GM19043 (cell line): ENCODE data around the gene A2ML1.
"Not testable (repeated sequence)": the region's sequence is repeated elsewhere in the genome, so short reads cannot be mapped to it uniquely, and the experiment has no call there.

Source experiments
- ATAC-seq: cut with Tn5 transposase; IDR thresholded peaks from one replicate; pipeline ENCODE4 v1.9.1; 2021; ENCODE audit warnings: low read depth; ENCODE audit not compliant: unreplicated experiment

The A2ML1 gene

DNA sequence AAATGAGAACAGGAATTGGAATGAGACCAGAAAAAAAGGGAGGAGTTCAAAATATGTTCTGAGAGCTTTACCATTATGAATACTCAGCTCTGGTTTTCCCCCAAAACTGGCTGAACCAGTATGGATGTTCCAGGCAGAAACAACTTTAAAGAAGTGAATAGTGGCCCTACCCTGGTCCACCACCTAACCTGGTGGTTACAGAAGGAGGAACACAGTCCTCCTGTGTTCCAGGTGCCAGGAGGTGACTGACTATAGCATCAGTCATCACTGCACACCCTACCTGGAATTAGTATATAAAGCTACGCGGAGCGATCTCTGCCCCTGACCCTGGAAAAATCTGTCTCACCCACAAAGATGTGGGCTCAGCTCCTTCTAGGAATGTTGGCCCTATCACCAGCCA lies at the start of gene A2ML1:
Gene A2ML1, plus strand, starts transcription at position 324 of the 400 bp plus-strand sequence. Its CDS starts 31 bp downstream, at position 355.
- ATAC-seq = no peak

GRCh38 chr12:8773461-8773860 lies 49.0 kb upstream of the A2ML1 start:
- ATAC-seq = no peak

GRCh38 chr12:8779281-8779680 lies 43.1 kb upstream of the A2ML1 start:
- no peak for ATAC-seq

- ATAC-seq = no peak
These were observed 42.6 kb upstream of the A2ML1 start for GRCh38 chr12:8779862-8780261.

GRCh38 chr12:8780389-8780788 lies 42.0 kb upstream of the A2ML1 start:
- no peak for ATAC-seq

DNA sequence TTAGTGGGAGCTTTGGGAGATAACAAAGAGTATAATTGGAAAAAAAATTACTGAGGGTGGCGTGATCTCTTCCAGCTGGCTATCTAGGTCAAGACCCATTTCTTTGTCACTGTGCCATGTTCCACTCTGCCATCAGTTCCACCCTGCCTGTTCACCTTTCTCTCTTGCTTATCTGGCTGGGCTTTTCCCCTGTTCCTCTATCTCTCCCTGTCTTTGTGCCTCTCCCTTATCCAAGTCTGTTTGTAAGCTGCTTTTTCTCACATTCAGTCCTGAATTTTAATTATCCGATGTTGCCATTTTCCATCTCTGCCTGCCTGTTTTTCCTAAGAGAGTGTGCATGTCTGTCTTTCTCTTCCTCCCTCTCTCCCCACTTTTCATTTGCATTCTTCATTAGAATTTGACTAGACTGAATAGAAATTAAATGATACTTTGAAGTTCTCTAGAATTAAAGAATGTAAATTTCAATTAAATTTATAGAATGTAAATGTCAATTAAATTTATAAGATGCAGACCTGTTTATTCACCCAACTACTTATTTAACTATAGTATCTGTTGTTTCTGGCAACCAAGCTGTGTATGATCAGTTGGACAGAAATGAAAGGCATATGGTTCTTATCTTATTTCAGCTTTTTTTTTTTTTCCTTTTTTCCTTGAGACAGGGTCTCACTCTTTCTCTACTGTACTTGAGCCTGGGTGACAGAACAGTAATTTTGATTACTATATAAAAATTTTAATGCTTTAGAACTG lies 40.9 kb upstream of the A2ML1 start:
- no peak for ATAC-seq

DNA sequence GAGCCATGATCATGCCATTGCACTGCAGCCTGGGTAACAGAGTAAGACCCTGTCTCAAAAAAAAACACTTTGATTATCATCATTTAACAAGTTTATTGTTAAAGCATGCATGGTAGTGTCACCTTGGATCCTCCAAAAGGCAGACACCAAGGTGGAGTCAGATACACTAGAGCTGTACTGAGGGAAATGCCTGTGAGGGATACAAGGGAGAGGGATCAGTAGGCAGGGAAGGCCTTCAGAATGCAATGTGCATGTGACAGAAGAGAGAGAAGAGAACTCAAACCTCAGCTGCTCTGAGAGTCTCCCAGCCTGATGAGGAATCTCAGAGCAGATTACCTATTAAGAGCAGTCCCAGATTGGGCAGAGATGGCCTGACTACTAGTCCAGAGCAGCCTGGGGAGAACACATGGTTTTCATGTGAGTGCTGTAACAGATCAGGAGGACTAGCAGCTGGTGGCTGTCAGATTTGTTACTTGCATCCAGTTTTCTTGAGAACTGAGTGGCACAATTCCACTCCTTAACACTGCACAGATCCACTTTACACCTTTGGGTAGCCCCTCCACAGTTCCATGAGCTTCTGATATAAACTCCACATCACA lies 38.0 kb upstream of the A2ML1 start:
- ATAC-seq = no peak

DNA sequence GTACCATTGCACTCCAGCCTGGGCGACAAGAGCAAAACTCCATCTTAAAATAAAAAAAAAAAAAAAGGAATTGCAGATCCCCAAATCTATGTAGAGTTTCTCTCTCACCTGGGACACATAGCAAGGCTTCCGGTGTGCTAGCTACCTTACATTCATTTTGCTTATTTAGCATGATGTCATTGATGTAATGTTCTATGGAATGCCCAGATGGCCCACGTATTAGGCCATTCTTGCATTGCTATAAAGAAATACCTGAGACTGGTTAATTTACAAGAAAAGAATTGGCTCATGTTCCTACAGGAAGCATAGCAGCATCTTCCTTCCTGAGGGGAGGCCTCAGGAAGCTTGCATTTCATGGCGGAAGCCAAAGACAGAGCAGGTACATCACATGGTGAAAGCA lies 36.9 kb upstream of the A2ML1 start:
- no peak for ATAC-seq

DNA sequence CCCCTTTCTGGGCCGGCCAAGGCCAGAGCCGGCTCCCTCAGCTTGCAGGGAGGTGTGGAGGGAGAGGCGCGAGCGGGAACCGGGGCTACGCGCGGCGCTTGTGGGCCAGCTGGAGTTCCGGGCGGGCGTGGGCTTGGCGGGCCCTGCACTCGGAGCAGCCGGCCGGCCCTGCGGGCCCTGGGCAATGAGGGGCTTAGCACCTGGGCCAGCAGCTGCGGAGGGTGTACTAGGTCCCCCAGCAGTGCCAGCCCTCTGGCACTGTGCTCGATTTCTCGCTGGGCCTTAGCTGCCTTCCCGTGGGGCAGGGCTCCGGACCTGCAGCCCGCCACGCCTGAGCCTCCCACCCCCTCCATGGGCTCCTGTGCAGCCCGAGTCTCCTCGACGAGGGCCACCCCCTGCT lies 35.2 kb upstream of the A2ML1 start:
- not testable (repeated sequence) for ATAC-seq

DNA sequence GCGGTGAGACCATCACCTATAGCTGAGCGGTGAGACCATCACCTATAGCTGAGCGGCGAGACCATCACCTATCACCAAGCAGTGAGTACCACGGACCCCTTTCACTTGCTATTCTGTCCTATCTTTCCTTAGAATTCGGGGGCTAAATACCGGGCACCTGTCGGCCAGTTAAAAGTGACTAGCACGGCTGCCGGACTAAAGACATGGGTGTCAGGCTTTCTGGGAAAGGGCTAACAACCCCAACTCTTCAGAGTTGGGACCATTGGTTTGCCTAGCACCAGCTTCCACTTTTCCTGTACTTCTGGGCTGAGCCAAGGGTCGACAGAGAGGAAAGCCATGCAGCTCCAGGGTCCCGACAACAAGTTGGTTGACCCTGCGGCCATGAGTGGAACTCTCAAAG lies 33.7 kb upstream of the A2ML1 start:
- ATAC-seq = not testable (repeated sequence)

- ATAC-seq = not testable (repeated sequence)
These were observed 32.9 kb upstream of the A2ML1 start for GRCh38 chr12:8789341-8790013.

- not testable (repeated sequence) for ATAC-seq
These were observed 29.2 kb upstream of the A2ML1 start for GRCh38 chr12:8793226-8793625.

GRCh38 chr12:8794611-8795010 lies 27.8 kb upstream of the A2ML1 start:
- not testable (repeated sequence) for ATAC-seq

GRCh38 chr12:8796831-8797626 lies 25.4 kb upstream of the A2ML1 start:
- no peak for ATAC-seq

DNA sequence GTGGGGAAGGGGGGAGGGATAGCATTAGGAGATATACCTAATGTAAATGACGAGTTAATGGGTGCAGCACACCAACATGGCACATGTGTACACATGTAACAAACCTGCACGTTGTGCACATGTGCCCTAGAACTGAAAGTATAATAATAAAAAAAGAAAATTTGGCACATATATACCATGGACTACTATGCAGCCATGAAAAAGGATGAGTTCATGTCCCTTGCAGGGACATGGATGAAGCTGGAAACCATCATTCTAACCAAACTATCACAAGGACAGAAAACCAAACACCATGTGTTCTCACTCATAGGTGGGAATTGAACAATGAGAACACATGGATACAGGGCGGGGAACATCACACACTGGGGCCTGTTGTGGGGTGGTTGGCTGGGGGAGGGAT lies 21.2 kb upstream of the A2ML1 start:
- ATAC-seq = not testable (repeated sequence)

DNA sequence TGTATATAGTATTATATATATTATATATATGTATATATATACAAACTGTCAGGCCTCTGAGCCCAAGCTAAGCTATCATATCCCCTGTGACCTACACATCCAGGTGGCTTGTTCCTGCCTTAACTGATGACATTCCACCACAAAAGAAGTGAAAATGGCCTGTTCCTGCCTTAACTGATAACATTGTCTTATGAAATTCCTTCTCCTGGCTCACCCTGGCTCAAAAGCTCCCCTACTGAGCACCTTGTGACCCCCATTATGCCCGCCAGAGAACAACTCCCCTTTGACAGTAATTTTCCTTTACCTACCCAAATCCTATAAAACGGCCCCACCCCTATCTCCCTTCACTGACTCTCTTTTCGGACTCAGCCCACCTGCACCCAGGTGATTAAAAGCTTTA lies 17.6 kb upstream of the A2ML1 start:
- not testable (repeated sequence) for ATAC-seq

GRCh38 chr12:8805487-8805886 lies 16.9 kb upstream of the A2ML1 start:
- not testable (repeated sequence) for ATAC-seq

DNA sequence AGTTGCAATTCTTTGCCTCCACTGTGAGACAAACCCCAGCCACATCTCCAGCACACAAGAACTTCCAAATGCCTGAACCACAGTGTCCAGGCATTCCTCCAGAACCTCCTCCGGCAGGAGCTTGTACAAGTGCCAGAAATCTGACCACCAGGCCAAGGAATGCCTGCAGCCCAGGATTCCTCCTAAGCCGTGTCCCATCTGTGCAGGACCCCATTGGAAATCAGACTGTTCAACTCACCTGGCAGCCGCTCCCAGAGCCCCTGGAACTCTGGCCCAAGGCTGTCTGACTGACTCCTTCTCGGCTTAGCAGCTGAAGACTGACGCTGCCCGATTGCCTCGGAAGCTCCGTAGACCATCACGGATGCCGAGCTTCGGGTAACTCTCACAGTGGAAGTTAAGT lies 15.3 kb upstream of the A2ML1 start:
- ATAC-seq = not testable (repeated sequence)

DNA sequence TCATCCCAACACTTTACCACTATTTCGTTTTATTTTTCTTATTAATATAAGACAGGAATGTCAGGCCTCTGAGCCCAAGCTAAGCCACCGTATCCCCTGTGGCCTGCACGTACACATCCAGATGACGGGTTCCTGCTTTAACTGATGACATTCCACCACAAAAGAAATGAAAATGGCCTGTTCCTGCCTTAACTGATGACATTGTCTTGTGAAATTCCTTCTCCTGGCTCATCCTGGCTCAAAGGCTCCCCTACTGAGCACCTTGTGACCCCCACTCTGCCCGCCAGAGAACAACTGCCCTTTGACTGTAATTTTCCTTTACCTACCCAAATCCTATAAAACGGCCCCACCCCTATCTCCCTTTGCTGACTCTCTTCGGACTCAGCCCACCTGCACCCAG lies 12.3 kb upstream of the A2ML1 start:
- ATAC-seq = not testable (repeated sequence)

- ATAC-seq = no peak
These were observed 8.7 kb upstream of the A2ML1 start for GRCh38 chr12:8813572-8814357.
